Right lung (tissue), 5 donors: ENCODE data around the gene MAP10. TPM values are rescaled to one million over a fixed set of nuclear protein-coding genes. Genes with fewer than 3 reads are reported as not detected.

Experiments
- DNase-seq, 2 donors: peaks; one replicate each; pipeline ENCODE4 v3.0.0-alpha.2; 2013
- polyA plus RNA-seq, 5 donors: library from polyadenylated mRNA; unstranded; fragments of 120-200 nt; gene quantifications; one replicate each; pipeline versions ENCODE4 v1.2.1 to v1.2.3, GENCODE V29; 2013; ENCODE audit warnings: inconsistent platforms in 1 of 5, low replicate concordance in 1 of 5; ENCODE audit not compliant: insufficient read length in 5 of 5, insufficient read depth in 1 of 5

The MAP10 gene
- polyA plus RNA-seq, 5 donors: 4.6 to 7.7 (median 6.3) TPM

DNA sequence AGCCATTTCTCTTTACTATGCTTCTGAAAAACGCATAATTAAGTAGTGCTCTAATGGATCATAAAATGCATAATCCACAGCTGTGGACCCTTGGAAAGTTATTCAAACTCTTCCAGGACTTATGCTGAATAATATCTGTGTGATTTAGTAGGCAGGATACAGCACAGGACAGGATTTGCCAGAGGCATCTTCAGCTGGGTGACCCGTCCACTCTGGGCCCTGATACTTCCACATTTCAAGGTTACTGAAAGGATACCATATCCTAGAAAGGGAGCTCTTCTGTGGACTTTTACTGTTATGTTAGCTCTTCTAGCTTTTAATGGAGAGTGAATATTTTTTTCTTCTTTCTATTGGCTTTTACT is 49.6 kb downstream of the MAP10 start:
- DNase-seq: no peak

DNA sequence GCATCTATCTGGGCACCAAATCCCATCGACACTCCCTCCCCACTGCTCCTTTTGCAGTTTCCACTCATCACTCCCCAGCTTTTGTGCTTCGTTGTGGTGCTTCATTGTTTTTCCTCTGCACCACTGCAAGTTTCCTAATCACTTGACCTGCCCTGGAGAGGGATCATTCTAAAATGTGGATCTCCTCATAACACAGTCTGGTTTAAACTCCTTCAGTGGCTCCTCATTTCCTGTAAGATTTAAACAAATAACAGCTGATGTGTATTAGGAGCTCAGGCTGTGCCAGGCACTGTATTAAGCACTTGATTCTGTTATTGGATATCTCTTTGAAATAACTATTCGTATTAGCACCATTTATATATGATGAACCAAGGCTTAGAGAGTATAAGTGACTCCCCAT is 51.3 kb downstream of the MAP10 start:
- peak in 1 of 2 donors; percentile 50 for DNase-seq

Other genes with a start within 250 kb of the MAP10 start
- gene SIPA1L2, start 175.3 kb upstream of the MAP10 start, polyA plus RNA-seq: 10 to 100 TPM; 22.7 to 27.5 (median 25.0) TPM
- 10 to 100 TPM; 46.2 to 66.7 (median 63.7) TPM for gene NTPCR, start 145.2 kb downstream of the MAP10 start, polyA plus RNA-seq